Left colon (tissue), 2 donors: ENCODE measurements around the gene ABCG4. TPM values are rescaled to one million over a fixed set of nuclear protein-coding genes. Genes with fewer than 3 reads are reported as not detected.

Source experiments
- total RNA-seq, 2 donors: library from RNA; stranded (reverse); fragmentation: NEBNext Ultra II Directional; extraction: Animal tissue kit (Norgen Biotek cat#: 25700); gene quantifications; one replicate each; pipeline ENCODE4 v1.2.1, GENCODE V29; 2021
- donor health status: DM: no; HTN: no; CAD: no.
- donor health status: DM: yes; HTN: yes; CAD: no.

Gene ABCG4
- total RNA-seq, 2 donors from 2014 or later, result not detected

Other genes with a start within 250 kb of the ABCG4 start
- 10 to 100 TPM; 36.4 to 36.5 TPM for gene BCL9L, start 223.1 kb upstream of the ABCG4 start, total RNA-seq
- not detected for gene UPK2, start 192.8 kb upstream of the ABCG4 start, total RNA-seq
- not detected for gene FOXR1, start 177.3 kb upstream of the ABCG4 start, total RNA-seq
- 10 to 100 TPM; 22.7 to 28.5 TPM for gene CENATAC, start 150.9 kb upstream of the ABCG4 start, total RNA-seq
- 100 to 1,000 TPM; 652 to 750 TPM for gene RPS25, start 130.7 kb upstream of the ABCG4 start, total RNA-seq
- gene TRAPPC4, start 130.3 kb upstream of the ABCG4 start, total RNA-seq, result 10 to 100 TPM; 65.1 to 72.8 TPM
- gene SLC37A4, start 118.2 kb upstream of the ABCG4 start, total RNA-seq, result 10 to 100 TPM; 43.0 to 59.9 TPM
- 100 to 1,000 TPM; 107 to 138 TPM for gene HYOU1, start 91.8 kb upstream of the ABCG4 start, total RNA-seq
- 10 to 100 TPM; 20.7 to 24.1 TPM for gene VPS11, start 81.2 kb upstream of the ABCG4 start, total RNA-seq
- 10 to 100 TPM; 16.1 to 26.1 TPM for gene HMBS, start 64.2 kb upstream of the ABCG4 start, total RNA-seq
- gene DPAGT1, start 47.2 kb upstream of the ABCG4 start, total RNA-seq, result 10 to 100 TPM; 32.4 to 50.3 TPM
- 10 to 100 TPM; 26.6 to 43.7 TPM for gene C2CD2L, start 41.7 kb upstream of the ABCG4 start, total RNA-seq
- gene HINFP, start 27.5 kb upstream of the ABCG4 start, total RNA-seq, result 10 to 100 TPM; 34.9 to 35.7 TPM
- gene NLRX1, start 19.7 kb downstream of the ABCG4 start, total RNA-seq, result 10 to 100 TPM; 14.8 to 17.9 TPM
- 10 to 100 TPM; 63.6 to 85.0 TPM for gene NHERF4, start 36.4 kb downstream of the ABCG4 start, total RNA-seq
- gene CBL, start 57.3 kb downstream of the ABCG4 start, total RNA-seq, result 10 to 100 TPM; 12.4 to 14.1 TPM
- gene MCAM, start 168.1 kb downstream of the ABCG4 start, total RNA-seq, result 10 to 100 TPM; 12.1 to 27.1 TPM
- gene RNF26, start 185.5 kb downstream of the ABCG4 start, total RNA-seq, result 10 to 100 TPM; 19.9 to 24.0 TPM
- 1 to 10 TPM; 6.9 to 9.3 TPM for gene C1QTNF5, start 191.8 kb downstream of the ABCG4 start, total RNA-seq
- not detected for gene MFRP, start 197.7 kb downstream of the ABCG4 start, total RNA-seq
- gene USP2, start 232.6 kb downstream of the ABCG4 start, total RNA-seq, result 10 to 100 TPM; 26.0 to 63.6 TPM